Left kidney (tissue), 2 donors: ENCODE measurements around the gene ALDH3B2. TPM values are rescaled to one million over a fixed set of nuclear protein-coding genes. Genes with fewer than 3 reads are reported as not detected.
"Not testable (repeated sequence)": the region's sequence is repeated elsewhere in the genome, so short reads cannot be mapped to it uniquely, and the experiment has no call there.

Source experiments
- DNase-seq: peaks from one replicate; pipeline ENCODE4 v3.0.0-alpha.2; 2013
- polyA plus RNA-seq: library from polyadenylated mRNA; unstranded; fragments of 120-200 nt; gene quantifications from one replicate; pipeline ENCODE4 v1.2.1, GENCODE V29; 2013; ENCODE audit not compliant: insufficient read length

Gene ALDH3B2
- polyA plus RNA-seq, 1 donor, result 2.8 TPM

GRCh38 chr11:67685641-67686332 lies 11.4 kb upstream of the ALDH3B2 start:
- not testable (repeated sequence) for DNase-seq

- DNase-seq, result not testable (repeated sequence)
Measured at GRCh38 chr11:67682126-67683034, 8.0 kb upstream of the ALDH3B2 start.

GRCh38 chr11:67680696-67681470 lies 6.5 kb upstream of the ALDH3B2 start:
- no peak for DNase-seq

- DNase-seq, result no peak
Measured at GRCh38 chr11:67675058-67675747, 780 bp upstream of the ALDH3B2 start.

- no peak for DNase-seq
Measured at GRCh38 chr11:67673902-67674301, 521 bp downstream of the ALDH3B2 start.

- no peak for DNase-seq
Measured at GRCh38 chr11:67673358-67673757, 1.1 kb downstream of the ALDH3B2 start.

- no peak for DNase-seq
Measured at GRCh38 chr11:67671211-67671520, 3.3 kb downstream of the ALDH3B2 start.

- DNase-seq, result no peak
Measured at GRCh38 chr11:67670316-67671210, 3.9 kb downstream of the ALDH3B2 start.

- DNase-seq, result no peak
Measured at GRCh38 chr11:67668192-67668551, 6.3 kb downstream of the ALDH3B2 start.

- peak; percentile 54 for DNase-seq
Measured at GRCh38 chr11:67667490-67668191, 6.8 kb downstream of the ALDH3B2 start.

GRCh38 chr11:67666676-67667489 lies 7.5 kb downstream of the ALDH3B2 start:
- DNase-seq, result no peak

GRCh38 chr11:67666303-67666645 lies 8.1 kb downstream of the ALDH3B2 start:
- DNase-seq, result no peak

GRCh38 chr11:67665541-67666302 lies 8.7 kb downstream of the ALDH3B2 start:
- no peak for DNase-seq

- DNase-seq, result no peak
Measured at GRCh38 chr11:67664696-67665540, 9.5 kb downstream of the ALDH3B2 start.

GRCh38 chr11:67664213-67664585 lies 10.2 kb downstream of the ALDH3B2 start:
- no peak for DNase-seq

GRCh38 chr11:67663532-67664212 lies 10.8 kb downstream of the ALDH3B2 start:
- no peak for DNase-seq

GRCh38 chr11:67662835-67663531 lies 11.4 kb downstream of the ALDH3B2 start:
- no peak for DNase-seq
